Right lobe of liver (tissue), 4 donors: ENCODE measurements around the gene POLL.

Source experiments
- POLR2A ChIP-seq: fragments of 450-650 bp; IDR thresholded peaks from one replicate; pipeline ENCODE4 v1.6.1; 2017; ENCODE audit warnings: antibody characterized with exemption, mild to moderate bottlenecking
- TF ChIP-seq, protein P1 (sequence below), 4 donors: fragments of 200-600 bp in 3 of 4; fragments of 450-650 bp in 1 of 4; IDR thresholded peaks; one replicate each; pipeline versions ENCODE4 v1.5.1 to v1.8.0; 2016 to 2022; ENCODE audit warnings: antibody characterized with exemption in 4 of 4, mild to moderate bottlenecking in 2 of 4
- donor health status: DM: no; HTN: no; CAD: no.
- donor health status: DM: no; HTN: no; CAD: no.
- donor health status: DM: no; HTN: yes; CAD: no.

DNA sequence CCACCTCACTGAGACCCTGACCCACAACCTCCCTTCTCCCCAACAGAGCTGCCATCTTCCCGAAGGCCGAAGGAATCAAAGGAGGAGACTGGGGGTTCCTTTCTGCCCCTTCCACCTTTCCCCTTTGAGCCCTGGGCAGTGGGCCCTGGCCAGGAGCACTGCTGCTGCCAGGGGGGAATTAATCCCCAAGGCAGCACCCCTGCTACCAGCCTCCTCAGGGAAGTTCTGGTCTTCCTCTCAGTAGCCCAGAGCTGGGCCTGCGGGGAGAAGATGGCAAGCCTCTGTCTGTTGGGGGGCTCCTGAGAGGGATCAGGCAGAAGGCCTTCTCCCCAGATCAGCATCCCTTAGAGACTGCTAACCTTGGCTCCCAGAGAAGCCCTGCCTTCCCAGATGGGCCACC, 25.6 kb upstream of the POLL start:
- TF ChIP-seq POLR2A: no peak
- TF ChIP-seq, protein P1, sequence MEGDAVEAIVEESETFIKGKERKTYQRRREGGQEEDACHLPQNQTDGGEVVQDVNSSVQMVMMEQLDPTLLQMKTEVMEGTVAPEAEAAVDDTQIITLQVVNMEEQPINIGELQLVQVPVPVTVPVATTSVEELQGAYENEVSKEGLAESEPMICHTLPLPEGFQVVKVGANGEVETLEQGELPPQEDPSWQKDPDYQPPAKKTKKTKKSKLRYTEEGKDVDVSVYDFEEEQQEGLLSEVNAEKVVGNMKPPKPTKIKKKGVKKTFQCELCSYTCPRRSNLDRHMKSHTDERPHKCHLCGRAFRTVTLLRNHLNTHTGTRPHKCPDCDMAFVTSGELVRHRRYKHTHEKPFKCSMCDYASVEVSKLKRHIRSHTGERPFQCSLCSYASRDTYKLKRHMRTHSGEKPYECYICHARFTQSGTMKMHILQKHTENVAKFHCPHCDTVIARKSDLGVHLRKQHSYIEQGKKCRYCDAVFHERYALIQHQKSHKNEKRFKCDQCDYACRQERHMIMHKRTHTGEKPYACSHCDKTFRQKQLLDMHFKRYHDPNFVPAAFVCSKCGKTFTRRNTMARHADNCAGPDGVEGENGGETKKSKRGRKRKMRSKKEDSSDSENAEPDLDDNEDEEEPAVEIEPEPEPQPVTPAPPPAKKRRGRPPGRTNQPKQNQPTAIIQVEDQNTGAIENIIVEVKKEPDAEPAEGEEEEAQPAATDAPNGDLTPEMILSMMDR (IDR thresholded peaks at IDR 0.05): no peak
